ENCODE data around the gene BAHCC1.

Gene BAHCC1

GRCh38 chr17:81456091-81456490 is 60.8 kb downstream of the BAHCC1 start:
- no peak for TF ChIP-seq CTCF (IDR thresholded peaks at IDR 0.05; ENCODE audit: low read depth, low read length)

DNA sequence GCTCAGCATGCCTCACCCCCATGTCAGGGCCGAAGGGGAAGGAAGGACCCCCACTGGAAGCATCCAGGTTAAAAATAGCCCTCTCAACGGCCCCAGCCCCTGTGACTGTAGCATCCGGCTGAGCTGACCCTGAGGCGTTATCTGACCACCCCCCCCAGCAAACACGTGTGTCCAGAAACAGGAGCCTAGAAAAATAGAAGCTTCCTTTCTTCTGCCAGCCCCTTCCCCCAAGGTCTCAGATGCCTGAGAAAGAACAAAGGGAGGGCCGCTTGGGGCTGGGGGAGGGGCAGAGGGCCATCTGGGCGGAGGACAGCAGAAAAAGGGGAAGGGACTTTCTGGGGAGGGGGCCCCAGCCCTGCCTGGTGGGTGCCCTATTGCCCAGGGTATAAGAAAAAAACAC is 61.5 kb downstream of the BAHCC1 start:
- no peak for TF ChIP-seq CTCF (IDR thresholded peaks at IDR 0.05; ENCODE audit: low read depth, low read length)
- H3K4me3 ChIP-seq (ENCODE audit: low read depth, low read length): no peak overlapping the region

More at GRCh38 chr17:81456091-81456490, 60.8 kb downstream of the BAHCC1 start:
- no peak overlapping the region for H3K4me3 ChIP-seq (ENCODE audit: low read depth, low read length)

GRCh38 chr17:81457401-81457800 is 62.1 kb downstream of the BAHCC1 start:
- H3K4me3 ChIP-seq (ENCODE audit: low read depth, low read length): no peak overlapping the region
- no peak for TF ChIP-seq CTCF (IDR thresholded peaks at IDR 0.05; ENCODE audit: low read depth, low read length)

DNA sequence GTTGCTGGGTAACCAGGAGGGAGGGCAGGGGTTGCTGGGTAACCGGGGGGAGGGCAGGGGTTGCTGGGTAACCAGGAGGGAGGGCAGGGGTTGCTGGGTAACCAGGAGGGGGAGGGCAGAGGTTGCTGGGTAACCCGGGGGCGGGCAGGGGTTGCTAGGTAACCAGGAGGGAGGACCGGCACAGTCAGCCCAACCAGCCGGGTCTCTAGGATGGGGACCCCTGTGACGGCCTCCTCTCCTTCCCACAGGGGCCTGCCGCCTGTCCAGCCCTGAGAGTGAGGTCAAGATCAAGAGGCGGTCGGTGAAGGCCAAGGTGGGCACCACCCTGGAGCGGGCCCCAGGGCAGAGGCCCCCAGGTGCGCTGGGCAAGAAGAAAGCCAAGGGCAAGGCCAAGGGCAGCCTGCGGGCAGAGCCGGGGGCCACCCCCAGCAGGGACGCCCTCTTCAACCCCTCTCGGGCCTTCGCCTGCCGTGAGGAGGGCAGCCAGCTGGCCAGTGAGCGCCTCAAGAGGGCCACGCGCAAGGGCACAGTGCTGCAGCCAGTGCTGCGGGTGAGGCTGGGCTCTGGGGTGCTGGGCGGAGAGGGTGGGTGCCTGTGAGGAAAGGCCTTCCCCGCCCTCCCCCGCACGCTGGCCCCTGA is 62.8 kb downstream of the BAHCC1 start:
- TF ChIP-seq CTCF (IDR thresholded peaks at IDR 0.05; ENCODE audit: low read depth, low read length): no peak
- no peak overlapping the region for H3K4me3 ChIP-seq (ENCODE audit: low read depth, low read length)

GRCh38 chr17:81458628-81459027 is 63.4 kb downstream of the BAHCC1 start:
- no peak for TF ChIP-seq CTCF (IDR thresholded peaks at IDR 0.05; ENCODE audit: low read depth, low read length)
- H3K4me3 ChIP-seq (ENCODE audit: low read depth, low read length): no peak overlapping the region

GRCh38 chr17:81459224-81459623 is 64.0 kb downstream of the BAHCC1 start:
- TF ChIP-seq CTCF (IDR thresholded peaks at IDR 0.05; ENCODE audit: low read depth, low read length): no peak
- H3K4me3 ChIP-seq (ENCODE audit: low read depth, low read length): no peak overlapping the region

DNA sequence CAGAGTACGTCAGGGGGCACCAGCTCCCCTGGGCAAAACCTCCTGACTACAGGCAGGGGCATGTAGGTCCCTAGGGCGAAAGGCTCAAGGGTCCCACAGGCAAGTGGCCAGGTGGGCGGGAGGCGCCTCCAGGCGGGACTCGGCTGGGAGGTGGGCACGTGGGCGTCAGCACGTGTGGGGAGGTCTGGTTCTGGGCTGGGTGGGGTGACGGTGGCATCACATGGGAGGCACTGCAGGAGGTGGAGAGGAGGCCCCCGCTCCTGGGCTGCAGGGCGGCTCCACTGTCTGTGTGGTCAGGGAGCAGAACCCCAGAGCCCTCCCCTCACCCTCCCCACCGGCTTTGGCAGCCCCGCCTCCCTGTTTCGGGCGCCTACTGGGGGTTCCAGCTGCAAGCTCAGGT is 64.6 kb downstream of the BAHCC1 start:
- TF ChIP-seq CTCF (IDR thresholded peaks at IDR 0.05; ENCODE audit: low read depth, low read length): no peak
- H3K4me3 ChIP-seq (ENCODE audit: low read depth, low read length): no peak overlapping the region

Data from WI38 (cell line).